Measurements from ENCODE around the gene PRR9.

PRR9 gene

GRCh38 chr1:153233448-153233847, 16.1 kb downstream of the PRR9 start:
- H3K4me3 ChIP-seq (ENCODE audit: control insufficient read depth, low read depth, low read length) = no peak overlapping the region
- TF ChIP-seq CTCF (IDR thresholded peaks at IDR 0.05; ENCODE audit: control insufficient read depth, insufficient read depth, low read depth, low read length, missing control alignments) = no peak
- DNase-seq (ENCODE audit: low read depth) = no peak

GRCh38 chr1:153238527-153238926, 21.1 kb downstream of the PRR9 start:
- DNase-seq (ENCODE audit: low read depth) = no peak
- no peak for TF ChIP-seq CTCF (IDR thresholded peaks at IDR 0.05; ENCODE audit: control insufficient read depth, insufficient read depth, low read depth, low read length, missing control alignments)
- H3K4me3 ChIP-seq (ENCODE audit: control insufficient read depth, low read depth, low read length) = no peak overlapping the region

- no peak overlapping the region for H3K4me3 ChIP-seq (ENCODE audit: control insufficient read depth, low read depth, low read length)
- DNase-seq (ENCODE audit: low read depth) = no peak
- TF ChIP-seq CTCF (IDR thresholded peaks at IDR 0.05; ENCODE audit: control insufficient read depth, insufficient read depth, low read depth, low read length, missing control alignments) = no peak
Observed at GRCh38 chr1:153242160-153242559, 24.8 kb downstream of the PRR9 start.

GRCh38 chr1:153245466-153245865, 28.1 kb downstream of the PRR9 start:
- no peak for TF ChIP-seq CTCF (IDR thresholded peaks at IDR 0.05; ENCODE audit: control insufficient read depth, insufficient read depth, low read depth, low read length, missing control alignments)
- no peak for DNase-seq (ENCODE audit: low read depth)

GRCh38 chr1:153246018-153246417, 28.6 kb downstream of the PRR9 start:
- no peak overlapping the region for H3K4me3 ChIP-seq (ENCODE audit: control insufficient read depth, low read depth, low read length)
- no peak for TF ChIP-seq CTCF (IDR thresholded peaks at IDR 0.05; ENCODE audit: control insufficient read depth, insufficient read depth, low read depth, low read length, missing control alignments)
- no peak for DNase-seq (ENCODE audit: low read depth)

More at GRCh38 chr1:153245466-153245865, 28.1 kb downstream of the PRR9 start:
- no peak overlapping the region for H3K4me3 ChIP-seq (ENCODE audit: control insufficient read depth, low read depth, low read length)

- no peak for TF ChIP-seq CTCF (IDR thresholded peaks at IDR 0.05; ENCODE audit: control insufficient read depth, insufficient read depth, low read depth, low read length, missing control alignments)
- DNase-seq (ENCODE audit: low read depth) = no peak
- H3K4me3 ChIP-seq (ENCODE audit: control insufficient read depth, low read depth, low read length) = no peak overlapping the region
Observed at GRCh38 chr1:153246825-153247224, 29.4 kb downstream of the PRR9 start.

Measured in AG09309 (cell line).